Neural crest cell (in vitro differentiated cells): ENCODE measurements around the gene TENM3. TPM values are rescaled to one million over a fixed set of nuclear protein-coding genes. Genes with fewer than 3 reads are reported as not detected.

ENCODE experiments used
- DNase-seq: peaks from one replicate; pipeline ENCODE4 v3.0.0; 2021; ENCODE audit warnings: low read depth, mixed read lengths, low spot score
- H3K27ac Mint-ChIP-seq: one replicate; pipeline ENCODE4 v1.8.0; 2021; ENCODE audit warnings: mild to moderate bottlenecking, mixed read lengths; ENCODE audit not compliant: unreplicated experiment
- H3K27me3 Mint-ChIP-seq: 2 replicates; pipeline ENCODE4 v1.8.0; 2021; ENCODE audit warnings: low read depth, mild to moderate bottlenecking, mixed read lengths
- H3K36me3 Mint-ChIP-seq: 2 replicates; pipeline ENCODE4 v1.8.0; 2021; ENCODE audit warnings: low read depth, mild to moderate bottlenecking, mixed read lengths
- H3K4me1 Mint-ChIP-seq: 2 replicates; pipeline ENCODE4 v1.8.0; 2021; ENCODE audit warnings: mixed read lengths
- H3K4me3 Mint-ChIP-seq: one replicate; pipeline ENCODE4 v1.8.0; 2021; ENCODE audit warnings: mild to moderate bottlenecking, mixed read lengths
- H3K9me3 Mint-ChIP-seq: 2 replicates; pipeline ENCODE4 v1.8.0; 2021; ENCODE audit warnings: mixed read lengths
- total RNA-seq: library from RNA; stranded (reverse); gene quantifications from 2 replicates; pipeline ENCODE4 v1.2.1, GENCODE V29; 2021
- TF ChIP-seq, protein P1 (sequence below): fragments of 200-600 bp; sonication (generic); conservative IDR thresholded peaks from 2 replicates; pipeline ENCODE4 v1.5.0; 2021; ENCODE audit warnings: antibody characterized with exemption, mild to moderate bottlenecking

TENM3 gene
- total RNA-seq, 1 donor from 2014 or later = 43.9 TPM

DNA sequence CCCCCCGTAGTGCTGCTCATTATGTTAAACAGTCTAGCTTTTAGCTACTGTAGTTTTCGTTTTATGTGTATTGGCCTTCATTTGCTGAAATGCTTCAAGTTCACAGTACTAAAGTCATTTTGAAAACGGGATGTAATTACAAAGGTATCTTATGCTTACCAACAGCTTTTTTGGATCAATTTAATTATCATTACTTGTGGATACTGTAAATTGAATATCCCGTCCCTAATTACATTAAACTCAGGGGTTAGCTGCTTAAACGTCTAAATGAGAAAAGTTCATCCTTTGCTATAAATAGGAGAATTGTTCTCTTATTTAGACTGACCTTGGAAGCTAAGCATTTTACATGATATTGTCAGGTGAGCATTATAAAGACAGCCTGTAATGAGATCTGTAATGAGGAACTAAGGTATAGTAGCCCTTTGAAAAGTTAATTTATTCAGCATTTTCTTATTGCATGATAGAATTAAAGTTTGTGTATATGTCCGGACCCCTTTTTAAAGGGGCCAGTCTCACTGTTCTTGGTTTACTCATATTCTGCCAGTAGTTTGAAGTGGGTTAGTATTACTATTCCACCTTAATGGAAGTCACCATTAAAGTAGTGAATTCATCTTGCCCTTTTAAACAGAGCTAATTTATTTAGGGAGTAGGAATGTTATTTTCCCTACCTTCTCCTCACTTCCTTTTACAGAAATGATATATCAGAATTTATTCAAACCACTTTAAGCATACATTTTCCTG, 252.6 kb downstream of the TENM3 start:
- TF ChIP-seq, protein P1, sequence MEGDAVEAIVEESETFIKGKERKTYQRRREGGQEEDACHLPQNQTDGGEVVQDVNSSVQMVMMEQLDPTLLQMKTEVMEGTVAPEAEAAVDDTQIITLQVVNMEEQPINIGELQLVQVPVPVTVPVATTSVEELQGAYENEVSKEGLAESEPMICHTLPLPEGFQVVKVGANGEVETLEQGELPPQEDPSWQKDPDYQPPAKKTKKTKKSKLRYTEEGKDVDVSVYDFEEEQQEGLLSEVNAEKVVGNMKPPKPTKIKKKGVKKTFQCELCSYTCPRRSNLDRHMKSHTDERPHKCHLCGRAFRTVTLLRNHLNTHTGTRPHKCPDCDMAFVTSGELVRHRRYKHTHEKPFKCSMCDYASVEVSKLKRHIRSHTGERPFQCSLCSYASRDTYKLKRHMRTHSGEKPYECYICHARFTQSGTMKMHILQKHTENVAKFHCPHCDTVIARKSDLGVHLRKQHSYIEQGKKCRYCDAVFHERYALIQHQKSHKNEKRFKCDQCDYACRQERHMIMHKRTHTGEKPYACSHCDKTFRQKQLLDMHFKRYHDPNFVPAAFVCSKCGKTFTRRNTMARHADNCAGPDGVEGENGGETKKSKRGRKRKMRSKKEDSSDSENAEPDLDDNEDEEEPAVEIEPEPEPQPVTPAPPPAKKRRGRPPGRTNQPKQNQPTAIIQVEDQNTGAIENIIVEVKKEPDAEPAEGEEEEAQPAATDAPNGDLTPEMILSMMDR = no peak
- no peak for DNase-seq
- Mint-ChIP-seq H3K27me3 (no peaks in the 10 kb centered on the region), H3K4me3 (no peak overlapping the region), H3K27ac (no peak overlapping the region), H3K4me1 (peaks cover 8% of the 10 kb centered on the region), H3K9me3 (no peaks in the 10 kb centered on the region), H3K36me3 (no peaks in the 10 kb centered on the region)

DNA sequence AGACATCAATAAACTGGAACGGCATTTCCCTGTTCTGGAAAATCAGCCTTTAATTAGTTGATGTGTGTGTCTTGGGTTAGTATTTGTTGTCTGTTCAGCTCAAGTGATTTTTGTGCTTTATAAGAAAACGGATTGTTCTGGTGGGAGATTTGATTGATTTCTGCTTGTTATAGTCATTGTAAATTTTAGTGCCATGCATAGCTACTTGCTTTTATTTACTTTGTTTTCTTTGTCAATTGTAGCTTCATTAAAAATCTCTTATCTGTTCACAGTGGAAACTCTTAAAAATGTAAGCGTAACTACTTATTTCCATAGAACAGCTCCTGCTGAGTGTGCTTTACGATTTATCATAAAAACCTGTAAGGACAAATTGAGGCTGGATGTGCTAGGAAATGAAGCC, 253.2 kb downstream of the TENM3 start:
- TF ChIP-seq, protein P1 = no peak

DNA sequence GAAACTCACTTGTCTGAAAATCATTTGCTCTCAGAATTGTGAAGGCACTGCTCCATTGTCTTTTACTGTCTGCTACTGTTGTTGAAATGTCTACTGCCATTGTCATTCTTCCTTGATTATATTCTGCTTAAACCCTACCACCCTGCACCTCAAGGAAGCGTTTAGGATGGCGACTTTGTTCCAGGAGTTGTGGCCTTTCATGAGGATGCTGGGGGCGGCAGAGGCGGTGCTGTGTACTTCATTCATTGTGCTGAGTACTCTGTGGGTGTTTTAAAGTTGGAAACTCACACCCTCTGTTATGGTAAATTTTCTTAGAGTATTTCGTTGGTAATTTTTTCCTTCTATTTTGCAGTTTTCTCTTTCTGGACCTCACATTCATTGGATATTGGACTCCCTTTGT, 258.9 kb downstream of the TENM3 start:
- Mint-ChIP-seq H3K27ac (no peak overlapping the region), H3K4me1 (peaks cover 21% of the 10 kb centered on the region), H3K9me3 (no peaks in the 10 kb centered on the region), H3K36me3 (no peaks in the 10 kb centered on the region), H3K4me3 (no peak overlapping the region), H3K27me3 (no peaks in the 10 kb centered on the region)
- TF ChIP-seq, protein P1 = no peak
- no peak for DNase-seq

More for the DNA sequence above, 253.2 kb downstream of the TENM3 start:
- no peak for DNase-seq
- peaks cover 8% of the 10 kb centered on the region for H3K4me1 Mint-ChIP-seq
- H3K9me3 Mint-ChIP-seq = no peaks in the 10 kb centered on the region
- no peak overlapping the region for H3K27ac Mint-ChIP-seq
- H3K4me3 Mint-ChIP-seq = no peak overlapping the region
- no peaks in the 10 kb centered on the region for H3K27me3 Mint-ChIP-seq
- no peaks in the 10 kb centered on the region for H3K36me3 Mint-ChIP-seq

DNA sequence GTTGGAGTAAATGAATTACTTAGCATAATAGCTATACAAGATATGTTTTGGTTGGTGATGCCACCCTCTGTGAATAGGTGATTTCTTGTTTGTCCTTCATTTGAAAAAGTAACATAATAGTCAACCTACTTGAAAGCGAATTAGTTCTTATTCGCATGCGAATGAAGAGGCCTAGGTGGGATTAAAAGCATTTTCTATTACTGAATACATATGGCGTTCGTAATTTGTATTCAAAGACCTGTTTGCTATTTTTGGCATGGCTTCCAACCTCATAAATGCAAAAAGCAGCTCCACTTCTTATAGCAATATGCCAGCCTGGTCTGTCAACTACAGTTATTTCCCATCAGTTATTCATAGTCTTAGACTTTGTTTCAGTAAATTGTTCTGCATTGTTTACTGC, 261.3 kb downstream of the TENM3 start:
- Mint-ChIP-seq H3K27me3 (no peaks in the 10 kb centered on the region), H3K27ac (no peak overlapping the region), H3K36me3 (no peaks in the 10 kb centered on the region), H3K4me3 (no peak overlapping the region), H3K9me3 (no peaks in the 10 kb centered on the region), H3K4me1 (peaks cover 21% of the 10 kb centered on the region)
- TF ChIP-seq, protein P1 = no peak
- DNase-seq = no peak

DNA sequence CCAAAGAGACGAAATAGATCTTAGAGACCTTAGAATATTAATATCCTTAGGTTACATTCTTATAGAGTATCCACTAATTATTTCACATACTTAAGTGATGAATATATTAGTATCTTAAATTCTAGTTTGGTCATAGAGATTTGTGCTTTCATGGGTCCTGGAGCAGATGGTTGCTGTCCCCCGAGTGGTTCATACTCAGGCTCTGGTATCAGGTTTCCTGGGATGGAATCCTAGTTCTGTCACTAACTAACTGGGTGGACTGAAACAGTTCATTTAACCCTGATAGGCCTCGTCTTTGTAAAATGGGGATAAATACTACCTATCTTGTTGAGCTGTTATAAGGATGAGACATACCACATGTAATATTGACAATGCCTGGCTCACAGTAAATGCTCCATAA, 264.6 kb downstream of the TENM3 start:
- DNase-seq = no peak
- Mint-ChIP-seq H3K4me1 (peaks cover 12% of the 10 kb centered on the region), H3K27me3 (no peaks in the 10 kb centered on the region), H3K36me3 (no peaks in the 10 kb centered on the region), H3K9me3 (no peaks in the 10 kb centered on the region), H3K27ac (no peak overlapping the region), H3K4me3 (no peak overlapping the region)
- TF ChIP-seq, protein P1 = no peak
